ENCODE results near the gene KIR2DL3. TPM values are rescaled to one million over a fixed set of nuclear protein-coding genes. Genes with fewer than 3 reads are reported as not detected.
"Not testable (repeated sequence)": the region's sequence is repeated elsewhere in the genome, so short reads cannot be mapped to it uniquely, and the experiment has no call there.

Gene KIR2DL3
- total and polyA plus RNA-seq, 2 donors = 0.05 TPM; not detected in 1

DNA sequence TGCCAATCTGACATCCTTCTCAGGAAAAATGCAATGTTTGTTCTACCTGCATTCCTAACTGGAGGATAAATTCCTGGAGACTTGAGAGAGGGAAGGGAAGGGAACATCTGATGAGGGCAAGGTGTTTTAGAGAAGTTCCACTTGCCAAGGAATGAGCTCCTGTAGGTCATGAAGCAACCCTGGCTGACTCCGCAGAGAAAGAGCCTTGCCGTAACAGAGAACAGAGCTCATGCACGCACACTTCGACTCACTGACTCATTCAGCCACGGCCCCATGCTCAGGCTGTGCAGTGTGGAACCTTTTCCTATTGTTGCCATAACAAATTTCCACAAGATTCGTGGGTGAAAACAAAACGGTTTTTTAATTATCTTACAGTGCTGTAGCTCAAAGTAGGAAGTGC, 40.6 kb downstream of the KIR2DL3 start:
- H3K9me3 ChIP-seq (ENCODE audit: control insufficient read depth in 2 of 2, insufficient read depth in 1 of 2, low read length in 1 of 2); H3K36me3 ChIP-seq (ENCODE audit: control insufficient read depth in 2 of 2, insufficient read depth in 2 of 2, low read length in 1 of 2); DNase-seq (ENCODE audit: low read depth in 6 of 9, low spot score in 9 of 9); H3K27ac ChIP-seq (ENCODE audit: low read depth in 1 of 2, low read length in 1 of 2); H3K27me3 ChIP-seq (ENCODE audit: control insufficient read depth in 2 of 2, insufficient read depth in 1 of 2, low read length in 1 of 2); H3K4me3 ChIP-seq (ENCODE audit: low read length in 2 of 2); H3K4me1 ChIP-seq (ENCODE audit: control insufficient read depth in 2 of 2, insufficient read depth in 2 of 2, low read length in 2 of 2): not testable (repeated sequence)
- WGBS = 79% methylated on average over 7 of the region's 7 CpGs

DNA sequence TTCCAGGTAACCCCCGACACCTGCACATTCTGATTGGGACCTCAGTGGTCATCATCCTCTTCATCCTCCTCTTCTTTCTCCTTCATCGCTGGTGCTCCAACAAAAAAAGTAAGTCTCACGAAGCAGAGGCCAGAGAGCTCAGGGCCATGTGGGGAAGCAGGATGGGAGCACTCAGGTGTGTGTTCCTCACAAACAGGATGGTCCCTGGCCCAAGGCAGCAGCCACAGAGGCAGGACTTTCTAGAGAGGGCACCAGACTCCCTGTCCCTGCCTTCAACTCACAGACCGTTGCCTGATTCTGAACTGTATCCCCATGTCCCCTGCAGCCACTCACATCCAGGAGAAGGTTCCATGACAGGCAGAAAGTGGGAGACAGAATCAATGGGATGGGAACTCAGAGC, 44.6 kb downstream of the KIR2DL3 start:
- H3K27ac ChIP-seq (ENCODE audit: low read depth in 1 of 2, low read length in 1 of 2); H3K4me1 ChIP-seq (ENCODE audit: control insufficient read depth in 2 of 2, insufficient read depth in 2 of 2, low read length in 2 of 2); H3K9me3 ChIP-seq (ENCODE audit: control insufficient read depth in 2 of 2, insufficient read depth in 1 of 2, low read length in 1 of 2); H3K27me3 ChIP-seq (ENCODE audit: control insufficient read depth in 2 of 2, insufficient read depth in 1 of 2, low read length in 1 of 2); H3K36me3 ChIP-seq (ENCODE audit: control insufficient read depth in 2 of 2, insufficient read depth in 2 of 2, low read length in 1 of 2); H3K4me3 ChIP-seq (ENCODE audit: low read length in 2 of 2); DNase-seq (ENCODE audit: low read depth in 6 of 9, low spot score in 9 of 9): not testable (repeated sequence)
- 85% methylated on average over 4 of the region's 4 CpGs for WGBS

DNA sequence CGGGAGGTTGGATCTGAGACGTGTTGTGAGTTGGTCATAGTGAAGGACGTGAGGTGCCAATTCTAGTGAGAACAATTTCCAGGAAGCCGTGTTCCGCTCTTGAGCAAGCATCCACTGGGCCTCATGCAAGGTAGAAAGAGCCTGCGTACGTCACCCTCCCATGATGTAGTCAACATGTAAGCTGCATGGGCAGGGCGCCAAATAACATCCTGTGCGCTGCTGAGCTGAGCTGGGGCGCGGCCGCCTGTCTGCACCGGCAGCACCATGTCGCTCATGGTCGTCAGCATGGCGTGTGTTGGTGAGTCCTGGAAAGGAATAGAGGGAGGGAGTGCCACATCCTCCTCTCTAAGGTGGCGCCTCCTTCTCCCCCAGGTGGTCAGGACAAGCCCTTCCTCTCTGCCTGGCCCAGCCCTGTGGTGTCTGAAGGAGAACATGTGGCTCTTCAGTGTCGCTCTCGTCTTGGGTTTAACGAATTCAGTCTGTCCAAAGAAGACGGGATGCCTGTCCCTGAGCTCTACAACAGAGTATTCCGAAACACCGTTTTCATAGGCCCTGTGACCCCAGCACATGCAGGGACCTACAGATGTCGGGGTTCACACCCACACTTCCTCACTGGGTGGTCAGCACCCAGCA, 47.9 kb downstream of the KIR2DL3 start:
- not testable (repeated sequence) for DNase-seq (ENCODE audit: low read depth in 6 of 9, low spot score in 9 of 9); H3K4me3 ChIP-seq (ENCODE audit: low read length in 2 of 2); H3K9me3 ChIP-seq (ENCODE audit: control insufficient read depth in 2 of 2, insufficient read depth in 1 of 2, low read length in 1 of 2); H3K27me3 ChIP-seq (ENCODE audit: control insufficient read depth in 2 of 2, insufficient read depth in 1 of 2, low read length in 1 of 2); H3K36me3 ChIP-seq (ENCODE audit: control insufficient read depth in 2 of 2, insufficient read depth in 2 of 2, low read length in 1 of 2); H3K27ac ChIP-seq (ENCODE audit: low read depth in 1 of 2, low read length in 1 of 2); H3K4me1 ChIP-seq (ENCODE audit: control insufficient read depth in 2 of 2, insufficient read depth in 2 of 2, low read length in 2 of 2)
- 93% methylated on average over 24 of the region's 24 CpGs for WGBS

DNA sequence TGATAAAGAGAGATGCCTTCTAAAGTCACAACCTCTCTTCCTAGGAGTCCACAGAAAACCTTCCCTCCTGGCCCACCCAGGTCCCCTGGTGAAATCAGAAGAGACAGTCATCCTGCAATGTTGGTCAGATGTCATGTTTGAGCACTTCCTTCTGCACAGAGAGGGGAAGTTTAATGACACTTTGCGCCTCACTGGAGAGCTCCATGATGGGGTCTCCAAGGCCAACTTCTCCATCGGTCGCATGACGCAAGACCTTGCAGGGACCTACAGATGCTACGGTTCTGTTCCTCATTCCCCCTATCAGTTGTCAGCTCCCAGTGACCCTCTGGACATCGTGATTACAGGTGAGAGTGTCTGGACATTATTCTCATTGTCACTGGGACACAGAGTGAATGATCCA, 49.8 kb downstream of the KIR2DL3 start:
- not testable (repeated sequence) for H3K36me3 ChIP-seq (ENCODE audit: control insufficient read depth in 2 of 2, insufficient read depth in 2 of 2, low read length in 1 of 2); H3K9me3 ChIP-seq (ENCODE audit: control insufficient read depth in 2 of 2, insufficient read depth in 1 of 2, low read length in 1 of 2); H3K27me3 ChIP-seq (ENCODE audit: control insufficient read depth in 2 of 2, insufficient read depth in 1 of 2, low read length in 1 of 2); DNase-seq (ENCODE audit: low read depth in 6 of 9, low spot score in 9 of 9); H3K4me3 ChIP-seq (ENCODE audit: low read length in 2 of 2); H3K4me1 ChIP-seq (ENCODE audit: control insufficient read depth in 2 of 2, insufficient read depth in 2 of 2, low read length in 2 of 2); H3K27ac ChIP-seq (ENCODE audit: low read depth in 1 of 2, low read length in 1 of 2)
- WGBS = 88% methylated on average over 6 of the region's 6 CpGs

DNA sequence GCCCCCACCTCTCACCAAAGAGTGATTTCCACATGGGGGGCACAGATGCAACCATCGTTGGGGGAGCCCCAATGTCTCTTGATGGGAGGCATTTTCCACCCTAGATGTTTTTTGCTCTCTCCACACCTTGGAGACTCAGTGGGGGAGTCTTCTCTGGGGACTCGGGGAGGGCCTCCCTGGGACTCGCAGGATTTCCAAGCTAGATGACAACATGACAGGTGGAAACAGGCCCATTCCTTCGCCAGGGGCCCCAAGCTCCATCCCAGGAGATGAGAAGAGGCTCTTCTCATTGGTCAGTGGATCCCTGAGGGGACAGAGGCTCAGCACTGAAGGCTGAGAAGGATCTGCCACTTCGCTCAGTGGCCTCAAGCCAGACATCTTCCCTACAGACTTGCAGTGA, 52.4 kb downstream of the KIR2DL3 start:
- H3K27ac ChIP-seq (ENCODE audit: low read depth in 1 of 2, low read length in 1 of 2) = no peak overlapping the region
- no peaks in the 10 kb centered on the region for H3K4me1 ChIP-seq (ENCODE audit: control insufficient read depth in 2 of 2, insufficient read depth in 2 of 2, low read length in 2 of 2)
- no peaks in the 10 kb centered on the region for H3K36me3 ChIP-seq (ENCODE audit: control insufficient read depth in 2 of 2, insufficient read depth in 2 of 2, low read length in 1 of 2)
- no peaks in the 10 kb centered on the region for H3K9me3 ChIP-seq (ENCODE audit: control insufficient read depth in 2 of 2, insufficient read depth in 1 of 2, low read length in 1 of 2)
- no peak overlapping the region for H3K4me3 ChIP-seq (ENCODE audit: low read length in 2 of 2)
- DNase-seq (ENCODE audit: low read depth in 6 of 9, low spot score in 9 of 9) = no peak
- 85% methylated on average over 5 of the region's 5 CpGs for WGBS
- H3K27me3 ChIP-seq (ENCODE audit: control insufficient read depth in 2 of 2, insufficient read depth in 1 of 2, low read length in 1 of 2) = no peaks in the 10 kb centered on the region

DNA sequence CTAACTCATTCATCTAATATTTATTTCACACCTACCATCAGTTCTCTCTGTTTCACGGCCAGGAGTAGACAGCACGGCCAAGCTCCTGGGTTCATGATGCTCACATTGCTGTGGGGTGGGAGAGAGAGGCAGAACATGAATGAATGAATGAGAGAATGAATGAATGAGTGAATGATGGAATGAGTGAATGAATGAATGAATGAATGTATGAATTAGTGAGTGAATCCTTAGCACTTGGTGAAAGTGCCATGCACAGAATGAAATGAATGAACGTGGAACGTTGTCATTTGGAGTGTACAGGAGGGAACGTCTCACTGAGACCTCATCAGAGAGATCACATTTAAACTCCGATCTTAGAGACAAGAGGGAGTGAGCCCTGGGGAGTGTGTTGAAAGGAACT, 53.2 kb downstream of the KIR2DL3 start:
- Histone ChIP-seq H3K4me1 (ENCODE audit: control insufficient read depth in 2 of 2, insufficient read depth in 2 of 2, low read length in 2 of 2) (no peaks in the 10 kb centered on the region), H3K4me3 (ENCODE audit: low read length in 2 of 2) (no peak overlapping the region), H3K27ac (ENCODE audit: low read depth in 1 of 2, low read length in 1 of 2) (no peak overlapping the region), H3K36me3 (ENCODE audit: control insufficient read depth in 2 of 2, insufficient read depth in 2 of 2, low read length in 1 of 2) (no peaks in the 10 kb centered on the region), H3K9me3 (ENCODE audit: control insufficient read depth in 2 of 2, insufficient read depth in 1 of 2, low read length in 1 of 2) (no peaks in the 10 kb centered on the region), H3K27me3 (ENCODE audit: control insufficient read depth in 2 of 2, insufficient read depth in 1 of 2, low read length in 1 of 2) (no peaks in the 10 kb centered on the region)
- WGBS = 72% methylated on average over 6 of the region's 6 CpGs
- DNase-seq (ENCODE audit: low read depth in 6 of 9, low spot score in 9 of 9) = no peak

DNA sequence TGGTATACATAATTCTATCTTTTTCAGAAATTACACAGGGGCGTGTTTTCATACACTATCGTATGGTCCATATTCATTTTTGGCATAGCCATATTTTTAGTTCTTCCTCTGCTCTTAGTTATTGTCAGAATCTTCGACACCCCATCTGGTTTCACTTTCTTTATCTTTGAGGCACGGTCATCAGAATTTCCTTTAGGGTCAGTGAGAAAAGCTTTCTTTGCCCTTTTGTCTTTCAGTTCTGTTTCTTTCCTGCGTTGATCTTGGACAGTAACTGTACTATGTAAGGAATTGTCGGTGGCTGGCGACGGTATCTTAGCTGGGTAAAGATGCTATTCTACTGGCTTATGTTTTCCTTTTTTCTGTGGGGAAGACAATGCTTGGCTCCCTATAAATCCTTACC, 54.5 kb downstream of the KIR2DL3 start:
- H3K4me1 ChIP-seq (ENCODE audit: control insufficient read depth in 2 of 2, insufficient read depth in 2 of 2, low read length in 2 of 2) = no peaks in the 10 kb centered on the region
- H3K27me3 ChIP-seq (ENCODE audit: control insufficient read depth in 2 of 2, insufficient read depth in 1 of 2, low read length in 1 of 2) = no peaks in the 10 kb centered on the region
- 17% methylated on average over 8 of the region's 8 CpGs for WGBS
- H3K9me3 ChIP-seq (ENCODE audit: control insufficient read depth in 2 of 2, insufficient read depth in 1 of 2, low read length in 1 of 2) = no peaks in the 10 kb centered on the region
- DNase-seq (ENCODE audit: low read depth in 6 of 9, low spot score in 9 of 9) = no peak
- no peaks in the 10 kb centered on the region for H3K36me3 ChIP-seq (ENCODE audit: control insufficient read depth in 2 of 2, insufficient read depth in 2 of 2, low read length in 1 of 2)
- no peak overlapping the region for H3K27ac ChIP-seq (ENCODE audit: low read depth in 1 of 2, low read length in 1 of 2)
- no peak overlapping the region for H3K4me3 ChIP-seq (ENCODE audit: low read length in 2 of 2)

DNA sequence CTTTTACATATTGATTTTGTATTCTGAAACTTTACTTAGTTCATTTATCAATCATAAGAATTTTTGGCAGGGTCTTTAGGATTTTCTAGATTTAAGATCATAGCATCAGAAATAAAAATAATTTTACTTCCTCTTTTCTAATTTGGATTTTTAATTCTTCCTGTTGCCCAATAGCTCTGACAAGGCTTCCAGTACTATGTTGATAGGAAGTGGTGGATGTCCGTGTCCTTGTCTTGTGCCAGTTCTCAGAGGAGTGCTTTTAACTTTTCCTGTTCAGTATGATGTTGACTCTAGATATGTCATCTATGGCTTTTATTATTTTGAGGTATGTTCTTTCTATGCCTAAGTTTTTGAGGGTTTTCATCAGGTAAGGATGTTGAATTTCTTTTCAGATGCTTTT, 57.4 kb downstream of the KIR2DL3 start:
- Histone ChIP-seq H3K9me3 (ENCODE audit: control insufficient read depth in 2 of 2, insufficient read depth in 1 of 2, low read length in 1 of 2) (no peaks in the 10 kb centered on the region), H3K36me3 (ENCODE audit: control insufficient read depth in 2 of 2, insufficient read depth in 2 of 2, low read length in 1 of 2) (no peaks in the 10 kb centered on the region), H3K4me3 (ENCODE audit: low read length in 2 of 2) (no peak overlapping the region), H3K27me3 (ENCODE audit: control insufficient read depth in 2 of 2, insufficient read depth in 1 of 2, low read length in 1 of 2) (no peaks in the 10 kb centered on the region), H3K4me1 (ENCODE audit: control insufficient read depth in 2 of 2, insufficient read depth in 2 of 2, low read length in 2 of 2) (no peaks in the 10 kb centered on the region), H3K27ac (ENCODE audit: low read depth in 1 of 2, low read length in 1 of 2) (no peak overlapping the region)
- no peak for DNase-seq (ENCODE audit: low read depth in 6 of 9, low spot score in 9 of 9)
- 6% methylated on average over 1 of the region's 1 CpG for WGBS
